H1 (cell line): ENCODE measurements around the gene MCUR1. TPM values are rescaled to one million over a fixed set of nuclear protein-coding genes. Genes with fewer than 3 reads are reported as not detected.

Experiments used
- CTCF ChIA-PET: fragments of 300-600 bp; sonication (Branson Sonifier 250); formaldehyde crosslinking; loops from one replicate; lab custom pipeline; 2021; ENCODE audit not compliant: partially characterized antibody; lab: Charles Lee
- POLR2A ChIA-PET: fragments of 300-600 bp; sonication (Branson Sonifier 250); formaldehyde crosslinking; loops from one replicate; lab custom pipeline; 2021; ENCODE audit warnings: inconsistent platforms; ENCODE audit not compliant: partially characterized antibody; lab: Charles Lee
- DNase-seq, 2 experiments: peaks; one replicate each; pipeline versions ENCODE4 v3.0.0 to v3.0.0-alpha.2; 2010 to 2022; ENCODE audit warnings: low spot score in 2 of 2, low read depth in 1 of 2, mixed read lengths in 1 of 2
- FAIRE-seq: peaks from 2 replicates; lab custom pipeline; 2011; peaks lifted over from hg19 to GRCh38; lab: Jason Lieb, UNC
- H2AFZ ChIP-seq: 2 replicates; pipeline ENCODE4 v1.8.1; 2012; ENCODE audit warnings: low read length, inconsistent platforms
- H2AK5ac ChIP-seq: 2 replicates; pipeline ENCODE4 v1.6.1; 2013; ENCODE audit warnings: low read depth, low read length
- H2BK120ac ChIP-seq: replicated peaks from 2 replicates; pipeline ENCODE3; 2013; ENCODE audit warnings: low read depth, low read length, inconsistent platforms
- H2BK12ac ChIP-seq: 2 replicates; pipeline ENCODE4 v1.6.1; 2013; ENCODE audit warnings: low read depth, low read length
- H2BK15ac ChIP-seq: 2 replicates; pipeline ENCODE4 v1.6.1; 2013; ENCODE audit warnings: low read length
- H2BK20ac ChIP-seq: 2 replicates; pipeline ENCODE4 v1.6.1; 2013; ENCODE audit warnings: low read length
- H2BK5ac ChIP-seq: 2 replicates; pipeline ENCODE4 v1.6.1; 2013; ENCODE audit warnings: low read depth, low read length
- H3K14ac ChIP-seq: 2 replicates; pipeline ENCODE4 v1.6.1; 2013; ENCODE audit warnings: inconsistent platforms; ENCODE audit not compliant: insufficient read length
- H3K18ac ChIP-seq: 2 replicates; pipeline ENCODE4 v1.6.1; 2013; ENCODE audit warnings: low read length; ENCODE audit errors: extremely low read depth
- H3K23ac ChIP-seq: 2 replicates; pipeline ENCODE4 v1.6.1; 2013; ENCODE audit warnings: inconsistent platforms; ENCODE audit not compliant: insufficient read length
- H3K23me2 ChIP-seq: 2 replicates; pipeline ENCODE4 v1.6.1; 2013; ENCODE audit warnings: low read depth, low read length
- H3K27ac ChIP-seq: 2 replicates; pipeline ENCODE4 v1.6.1; 2011; ENCODE audit warnings: low read depth, low read length, inconsistent platforms
- H3K27me3 ChIP-seq, 4 experiments: replicated peaks in 1 of 4; 1 replicate in 1 of 4; 2 replicates in 3 of 4; pipeline versions ENCODE4 v1.6.1 to v1.8.1; 2011 to 2013; ENCODE audit warnings: low read length in 3 of 4, mild to moderate bottlenecking in 3 of 4, inconsistent platforms in 2 of 4, mixed read lengths in 2 of 4, moderate library complexity in 1 of 4; ENCODE audit not compliant: control insufficient read depth in 3 of 4, insufficient read depth in 3 of 4; ENCODE audit errors: extremely low read depth in 1 of 4
- H3K36me3 ChIP-seq, 4 experiments: 2 replicates each; pipeline versions ENCODE4 v1.6.1 to v1.8.1; 2011 to 2013; ENCODE audit warnings: mild to moderate bottlenecking in 4 of 4, low read length in 3 of 4, moderate library complexity in 2 of 4, control low read depth in 1 of 4, inconsistent platforms in 1 of 4; ENCODE audit not compliant: insufficient read depth in 4 of 4, control insufficient read depth in 2 of 4
- H3K4ac ChIP-seq: replicated peaks from 2 replicates; pipeline ENCODE3; 2013; ENCODE audit warnings: low read length, low read depth, mixed read lengths, inconsistent platforms; ENCODE audit not compliant: insufficient read length
- H3K4me1 ChIP-seq, 4 experiments: replicated peaks in 1 of 4; 1 replicate in 1 of 4; 2 replicates in 3 of 4; pipeline versions ENCODE4 v1.6.1 to v1.8.1; 2011 to 2013; ENCODE audit warnings: low read length in 3 of 4, inconsistent platforms in 2 of 4, mixed read lengths in 1 of 4; ENCODE audit not compliant: insufficient read depth in 4 of 4, control insufficient read depth in 3 of 4
- H3K4me2 ChIP-seq, 2 experiments: 2 replicates each; pipeline versions ENCODE4 v1.6.1 to v1.8.1; 2011 to 2013; ENCODE audit warnings: low read depth in 2 of 2, low read length in 2 of 2, control low read depth in 1 of 2, inconsistent platforms in 1 of 2, mild to moderate bottlenecking in 1 of 2; ENCODE audit not compliant: insufficient read depth in 1 of 2
- H3K4me3 ChIP-seq, 4 experiments: fragments of 200-600, 300-600 bp in 1 of 4; sonication (generic), shearing (Covaris generic), sonication (Bioruptor Twin) in 1 of 4; 2 replicates each; pipeline versions ENCODE4 v1.5.1 to v1.8.1; 2011 to 2016; ENCODE audit warnings: low read length in 4 of 4, low read depth in 3 of 4, control low read depth in 2 of 4, inconsistent platforms in 2 of 4, mild to moderate bottlenecking in 2 of 4, mixed read lengths in 1 of 4, moderate library complexity in 1 of 4; ENCODE audit not compliant: insufficient read depth in 2 of 4; ENCODE audit errors: extremely low read depth in 1 of 4
- H3K56ac ChIP-seq: replicated peaks from 2 replicates; pipeline ENCODE3; 2013; ENCODE audit warnings: low read depth, mild to moderate bottlenecking, mixed read lengths, low read length, inconsistent platforms; ENCODE audit not compliant: insufficient read length
- H3K79me1 ChIP-seq: 2 replicates; pipeline ENCODE4 v1.6.1; 2013; ENCODE audit warnings: low read depth, low read length, control low read depth
- H3K79me2 ChIP-seq, 2 experiments: 2 replicates each; pipeline versions ENCODE4 v1.6.1 to v1.8.1; 2012 to 2013; ENCODE audit warnings: low read length in 2 of 2, mild to moderate bottlenecking in 2 of 2, inconsistent platforms in 1 of 2; ENCODE audit not compliant: insufficient read depth in 2 of 2, control insufficient read depth in 1 of 2
- H3K9ac ChIP-seq, 4 experiments: replicated peaks in 1 of 4; 1 replicate in 1 of 4; 2 replicates in 3 of 4; pipeline versions ENCODE4 v1.6.1 to v1.8.1; 2011 to 2013; ENCODE audit warnings: low read depth in 3 of 4, low read length in 3 of 4, control low read depth in 2 of 4, mild to moderate bottlenecking in 2 of 4, moderate library complexity in 2 of 4, inconsistent platforms in 1 of 4; ENCODE audit errors: extremely low read depth in 1 of 4
- H3K9me3 ChIP-seq, 2 experiments: 2 replicates each; pipeline versions ENCODE4 v1.6.1 to v1.8.1; 2012 to 2013; ENCODE audit warnings: mild to moderate bottlenecking in 2 of 2, moderate library complexity in 2 of 2, control low read depth in 1 of 2, inconsistent platforms in 1 of 2, low read depth in 1 of 2, low read length in 1 of 2, mixed read lengths in 1 of 2; ENCODE audit not compliant: insufficient read depth in 2 of 2
- H4K20me1 ChIP-seq, 2 experiments: replicated peaks in 1 of 2; 2 replicates each; pipeline versions ENCODE3 to v1.8.1; 2011 to 2013; ENCODE audit warnings: inconsistent platforms in 2 of 2, low read length in 2 of 2, mild to moderate bottlenecking in 1 of 2; ENCODE audit not compliant: insufficient read depth in 2 of 2, control insufficient read depth in 1 of 2
- H4K5ac ChIP-seq: 2 replicates; pipeline ENCODE4 v1.6.1; 2013; ENCODE audit warnings: low read length, low read depth, mixed read lengths, inconsistent platforms; ENCODE audit not compliant: insufficient read length
- H4K8ac ChIP-seq: 2 replicates; pipeline ENCODE4 v1.8.0; 2013; ENCODE audit warnings: mild to moderate bottlenecking, moderate library complexity, low read length, inconsistent platforms; ENCODE audit not compliant: insufficient read depth; ENCODE audit errors: extremely low read depth
- H4K91ac ChIP-seq: replicated peaks from 2 replicates; pipeline ENCODE3; 2013; ENCODE audit warnings: low read length, mixed read lengths, inconsistent platforms; ENCODE audit not compliant: insufficient read length
- BCL11A ChIP-seq, 2 experiments: IDR thresholded peaks; one replicate each; pipeline ENCODE4 v1.6.1; 2011; ENCODE audit warnings: low read depth in 2 of 2, low read length in 2 of 2, mild to moderate bottlenecking in 2 of 2
- EP300 ChIP-seq, 2 experiments: IDR thresholded peaks; 1 replicate in 1 of 2; 2 replicates in 1 of 2; pipeline ENCODE4 v1.6.1; 2011 to 2012; ENCODE audit warnings: low read depth in 2 of 2, low read length in 2 of 2, mild to moderate bottlenecking in 2 of 2, borderline replicate concordance in 1 of 2, inconsistent platforms in 1 of 2, moderate library complexity in 1 of 2
- FOSL1 ChIP-seq: IDR thresholded peaks from 2 replicates; pipeline ENCODE4 v1.6.1; 2011; ENCODE audit warnings: mild to moderate bottlenecking, low read depth, low read length, moderate library complexity; ENCODE audit not compliant: insufficient read depth
- RFX5 ChIP-seq: IDR thresholded peaks from 2 replicates; pipeline ENCODE4 v1.6.1; 2011; ENCODE audit warnings: low read depth, low read length, improper control_type of control experiment, borderline replicate concordance
- WGBS, 2 experiments: shearing (Covaris generic) in 1 of 2; methylation state at CpG; one replicate each; pipeline versions ENCODE4 v1.1.6 to v1.1.7; 2013 to 2015; ENCODE audit warnings: low lambda C conversion rate in 2 of 2, mixed read lengths in 2 of 2, inconsistent platforms in 1 of 2, low coverage in 1 of 2, missing lambda C conversion rate in 1 of 2; ENCODE audit not compliant: insufficient replicate concordance in 2 of 2, insufficient coverage in 1 of 2, insufficient read length in 1 of 2; ENCODE audit errors: extremely low coverage in 1 of 2, missing lambda C conversion rate in 1 of 2; 5-methylcytosine and 5-hydroxymethylcytosine counted together
- polyA plus RNA-seq, 7 experiments: library from polyadenylated mRNA; depleted of rRNA in 3 of 7; stranded (reverse) in 5 of 7; unstranded in 2 of 7; fragments of >200 nt in 5 of 7; fragments of 200-250 nt in 2 of 7; gene quantifications; 1 replicate in 5 of 7; 2 replicates in 1 of 7; 4 replicates in 1 of 7; pipeline versions ENCODE4 v1.2.1 to v1.2.3, GENCODE V29; 2011 to 2013; ENCODE audit warnings: missing spikeins in 2 of 7, mixed read lengths in 2 of 7
- total RNA-seq: library from RNA; stranded (reverse); fragmentation: NEBNext Ultra II Directional; extraction: Animal tissue kit (Norgen Biotek cat#: 25700); gene quantifications from 2 replicates; pipeline ENCODE4 v1.2.1, GENCODE V29; 2021
- TF ChIP-seq, protein P1 (sequence below): IDR thresholded peaks from 2 replicates; pipeline ENCODE4 v1.6.1; 2011; ENCODE audit warnings: low read length, improper control_type of control experiment

The MCUR1 gene
- total and polyA plus RNA-seq, 2 of the 8 experiments (the other 6 are each of a cell fraction or from before 2014, with no cell fraction given): 9.6 to 37.3 TPM

DNA sequence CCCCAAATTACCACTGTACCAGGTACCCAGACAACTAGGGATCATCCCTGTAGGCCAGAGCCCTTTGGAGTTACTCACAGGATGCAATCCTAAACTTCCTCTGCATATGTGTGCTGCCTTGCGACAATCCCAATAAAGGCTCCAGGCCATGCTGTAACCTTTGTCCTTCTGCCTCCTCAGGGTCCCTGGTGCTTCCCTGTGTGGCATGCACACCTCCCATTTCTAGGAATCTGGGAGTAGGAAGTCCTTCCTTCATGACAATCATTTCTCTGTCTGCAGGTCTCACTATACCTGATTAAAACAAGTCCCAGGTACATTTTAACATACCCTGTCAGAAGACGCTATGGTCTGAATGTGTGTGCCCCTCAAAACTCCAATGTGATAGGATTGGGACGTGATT is 37.0 kb upstream of the MCUR1 start:
- Histone ChIP-seq H3K23me2 (no peaks in the 10 kb centered on the region; the same call in 1 of the 2 replicates), H2AFZ (no peak overlapping the region), H3K4ac (no peak overlapping the region), H4K20me1 (no peaks in the 10 kb centered on the region), H3K27ac (no peak overlapping the region), H3K4me3 (no peak overlapping the region), H3K23ac (no peak overlapping the region), H2BK5ac (no peak overlapping the region), H3K14ac (no peak overlapping the region), H3K79me2 (no peaks in the 10 kb centered on the region), H3K9ac (no peak overlapping the region), H2BK15ac (no peak overlapping the region), H3K36me3 (no peaks in the 10 kb centered on the region), H4K5ac (no peak overlapping the region), H2AK5ac (no peak overlapping the region), H3K27me3 (no peaks in the 10 kb centered on the region), H3K9me3 (no peaks in the 10 kb centered on the region; a peak in 1 of 4 replicates), H2BK12ac (no peak overlapping the region), H2BK20ac (no peak overlapping the region), H3K4me1 (peaks cover 0 to 6% (median 2%) of the 10 kb centered on the region in 4 experiments; a peak in 3 of 7 replicates), H4K8ac (no peak overlapping the region), H2BK120ac (no peak overlapping the region), H3K4me2 (no peak overlapping the region), H3K56ac (no peak overlapping the region), H3K18ac (no peak overlapping the region), H3K79me1 (no peaks in the 10 kb centered on the region), H4K91ac (no peak overlapping the region)
- no peak for FAIRE-seq
- peak in 1 of 2 experiments; percentile 33 for DNase-seq
- ChIA-PET CTCF (interaction anchor here (0.6 to 1.3 kb wide), 3 partner anchors 9 to 77 kb away, joined by 3 read pairs; no protein-coding TSS in a partner anchor), POLR2A (interaction anchor here (1.2 kb wide), 2 partner anchors 10 to 37 kb away, joined by 4 to 5 read pairs; partner anchors contain the start of gene MCUR1)
- WGBS, 2 experiments: 91% methylated on average over 3 of the region's 3 CpGs; no CpG with 5 or more reads in 1 of the 2 experiments
- TF ChIP-seq FOSL1 (no peak), EP300 (IDR thresholded peaks at IDR 0.05; ENCODE audit: borderline replicate concordance in 1 of 2, low read depth in 2 of 2, low read length in 2 of 2) (no peak), RFX5 (no peak), BCL11A (IDR thresholded peaks at IDR 0.05; ENCODE audit: low read depth in 2 of 2, low read length in 2 of 2) (no peak)
- TF ChIP-seq, protein P1, sequence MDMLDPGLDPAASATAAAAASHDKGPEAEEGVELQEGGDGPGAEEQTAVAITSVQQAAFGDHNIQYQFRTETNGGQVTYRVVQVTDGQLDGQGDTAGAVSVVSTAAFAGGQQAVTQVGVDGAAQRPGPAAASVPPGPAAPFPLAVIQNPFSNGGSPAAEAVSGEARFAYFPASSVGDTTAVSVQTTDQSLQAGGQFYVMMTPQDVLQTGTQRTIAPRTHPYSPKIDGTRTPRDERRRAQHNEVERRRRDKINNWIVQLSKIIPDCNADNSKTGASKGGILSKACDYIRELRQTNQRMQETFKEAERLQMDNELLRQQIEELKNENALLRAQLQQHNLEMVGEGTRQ: no peak
